MM.1S (cell line): Measurements from ENCODE around the gene NDUFAF2.

Source experiments
- EZH2phosphoT487 ChIP-seq: fragments of 300-600 bp; sonication (generic); IDR thresholded peaks from 2 replicates; pipeline ENCODE4 v1.6.1; 2018; ENCODE audit warnings: antibody characterized with exemption, low read length
- TF ChIP-seq, protein P1 (sequence below): fragments of 300-600 bp; sonication (generic); IDR thresholded peaks from 2 replicates; pipeline ENCODE4 v1.5.1; 2016; ENCODE audit warnings: antibody characterized with exemption, low read length, mixed read lengths

DNA sequence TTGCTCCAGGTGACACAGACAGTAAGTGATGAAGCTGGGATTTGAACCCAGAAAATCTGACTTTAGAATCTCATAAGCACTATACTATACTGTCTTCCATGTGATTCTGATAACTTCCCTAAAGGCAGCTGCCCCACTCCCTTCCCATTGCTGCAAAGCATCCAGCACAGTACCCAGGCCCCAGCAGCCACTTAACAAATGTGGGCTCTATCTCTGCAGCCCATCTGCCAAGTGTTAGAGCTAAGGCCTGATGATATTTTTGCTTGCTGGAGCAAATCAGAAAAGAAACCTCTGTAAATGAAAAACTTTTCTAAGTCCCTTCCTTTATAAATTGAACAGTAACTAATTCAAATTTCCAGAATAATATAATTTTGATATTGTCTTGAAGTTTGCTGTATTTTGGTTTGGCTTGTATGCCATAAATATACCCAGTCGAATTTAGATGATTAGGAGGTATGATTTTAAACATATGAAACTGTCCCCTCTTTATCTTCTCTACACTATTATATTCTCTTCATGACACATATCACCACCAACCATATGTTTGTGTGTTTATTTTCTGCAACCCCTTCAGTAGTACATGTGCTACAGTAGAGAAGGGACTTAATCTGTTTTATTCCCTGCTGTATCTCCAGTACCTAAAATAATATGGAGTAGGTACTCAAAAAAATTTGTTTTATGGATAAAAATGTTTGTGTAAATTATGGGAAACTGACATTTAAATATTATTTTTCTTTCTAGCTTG lies 153.4 kb downstream of the NDUFAF2 start:
- TF ChIP-seq EZH2phosphoT487, result no peak
- TF ChIP-seq, protein P1, sequence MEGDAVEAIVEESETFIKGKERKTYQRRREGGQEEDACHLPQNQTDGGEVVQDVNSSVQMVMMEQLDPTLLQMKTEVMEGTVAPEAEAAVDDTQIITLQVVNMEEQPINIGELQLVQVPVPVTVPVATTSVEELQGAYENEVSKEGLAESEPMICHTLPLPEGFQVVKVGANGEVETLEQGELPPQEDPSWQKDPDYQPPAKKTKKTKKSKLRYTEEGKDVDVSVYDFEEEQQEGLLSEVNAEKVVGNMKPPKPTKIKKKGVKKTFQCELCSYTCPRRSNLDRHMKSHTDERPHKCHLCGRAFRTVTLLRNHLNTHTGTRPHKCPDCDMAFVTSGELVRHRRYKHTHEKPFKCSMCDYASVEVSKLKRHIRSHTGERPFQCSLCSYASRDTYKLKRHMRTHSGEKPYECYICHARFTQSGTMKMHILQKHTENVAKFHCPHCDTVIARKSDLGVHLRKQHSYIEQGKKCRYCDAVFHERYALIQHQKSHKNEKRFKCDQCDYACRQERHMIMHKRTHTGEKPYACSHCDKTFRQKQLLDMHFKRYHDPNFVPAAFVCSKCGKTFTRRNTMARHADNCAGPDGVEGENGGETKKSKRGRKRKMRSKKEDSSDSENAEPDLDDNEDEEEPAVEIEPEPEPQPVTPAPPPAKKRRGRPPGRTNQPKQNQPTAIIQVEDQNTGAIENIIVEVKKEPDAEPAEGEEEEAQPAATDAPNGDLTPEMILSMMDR, result no peak
